Activated CD4-positive, alpha-beta memory T cell treated with anti-CD3 and anti-CD28 coated beads, Interleukin-2, amount 10 ng/mL, durations not matched to agents 7 days and 5 days (primary cell): Measurements from ENCODE around the gene PTPRQ. TPM values are rescaled to one million over a fixed set of nuclear protein-coding genes. Genes with fewer than 3 reads are reported as not detected.

Experiments used
- CTCF ChIA-PET: fragments of 350-600 bp; sonication (Branson Sonifier 250); formaldehyde crosslinking; loops from one replicate; lab custom pipeline; 2021; ENCODE audit warnings: antibody characterized with exemption, inconsistent platforms; lab: Charles Lee
- POLR2A ChIA-PET: fragments of 350-600 bp; sonication (Branson Sonifier 250); formaldehyde crosslinking; loops from one replicate; lab custom pipeline; 2021; ENCODE audit warnings: antibody characterized with exemption; lab: Charles Lee
- DNase-seq: peaks from one replicate; pipeline ENCODE4 v3.0.0-alpha.2; 2020
- H3K27ac Mint-ChIP-seq: one replicate; pipeline ENCODE4 v1.8.0; 2021; ENCODE audit warnings: mild to moderate bottlenecking, mixed read lengths
- H3K27me3 Mint-ChIP-seq: one replicate; pipeline ENCODE4 v1.8.0; 2021; ENCODE audit warnings: mixed read lengths
- H3K36me3 Mint-ChIP-seq: one replicate; pipeline ENCODE4 v1.8.0; 2021; ENCODE audit warnings: low read depth, mixed read lengths
- H3K4me1 Mint-ChIP-seq: one replicate; pipeline ENCODE4 v1.8.0; 2021; ENCODE audit warnings: mixed read lengths
- H3K4me3 Mint-ChIP-seq: one replicate; pipeline ENCODE4 v1.8.0; 2021; ENCODE audit warnings: mild to moderate bottlenecking, mixed read lengths
- H3K9me3 Mint-ChIP-seq: one replicate; pipeline ENCODE4 v1.8.0; 2021; ENCODE audit warnings: mixed read lengths
- total RNA-seq, 2 experiments: library from RNA; stranded (reverse); gene quantifications; one replicate each; pipeline ENCODE4 v1.2.3, GENCODE V29; 2021

Gene PTPRQ
- not detected for total RNA-seq

- Mint-ChIP-seq H3K9me3 (no peaks in the 10 kb centered on the region), H3K36me3 (no peaks in the 10 kb centered on the region), H3K4me1 (no peaks in the 10 kb centered on the region), H3K27ac (no peak within 1 kb of the TSS), H3K4me3 (no peak within 1 kb of the TSS), H3K27me3 (no peaks in the 10 kb centered on the region)
- CTCF ChIA-PET: no interaction called here
- no peak for DNase-seq
- POLR2A ChIA-PET: no interaction called here
Observed at GRCh38 chr12:80443974-80444666, at the start of gene PTPRQ. TSS of gene PTPRQ (plus strand) at chr12:80444235. CDS start at chr12:80444346, 111 bp downstream.

GRCh38 chr12:80400571-80400991 is 43.5 kb upstream of the PTPRQ start:
- H3K27me3 Mint-ChIP-seq: peaks cover 3% of the 10 kb centered on the region
- no peaks in the 10 kb centered on the region for H3K36me3 Mint-ChIP-seq
- H3K27ac Mint-ChIP-seq: no peak overlapping the region
- ChIA-PET POLR2A (no interaction called here), CTCF (no interaction called here)
- no peak for DNase-seq
- no peak overlapping the region for H3K4me3 Mint-ChIP-seq
- no peaks in the 10 kb centered on the region for H3K4me1 Mint-ChIP-seq
- peaks cover 7% of the 10 kb centered on the region for H3K9me3 Mint-ChIP-seq

- POLR2A ChIA-PET: no interaction called here
- H3K4me1 Mint-ChIP-seq: no peaks in the 10 kb centered on the region
Observed at GRCh38 chr12:80401191-80401590, 42.8 kb upstream of the PTPRQ start.

GRCh38 chr12:80404629-80405028 is 39.4 kb upstream of the PTPRQ start:
- ChIA-PET POLR2A (no interaction called here), CTCF (no interaction called here)
- H3K4me1 Mint-ChIP-seq: no peaks in the 10 kb centered on the region
- no peak overlapping the region for H3K4me3 Mint-ChIP-seq
- H3K9me3 Mint-ChIP-seq: peaks cover 4% of the 10 kb centered on the region
- no peak for DNase-seq
- peaks cover 3% of the 10 kb centered on the region for H3K27me3 Mint-ChIP-seq
- no peaks in the 10 kb centered on the region for H3K36me3 Mint-ChIP-seq
- no peak overlapping the region for H3K27ac Mint-ChIP-seq

More at GRCh38 chr12:80401191-80401590, 42.8 kb upstream of the PTPRQ start:
- DNase-seq: no peak
- CTCF ChIA-PET: no interaction called here
- peaks cover 7% of the 10 kb centered on the region for H3K9me3 Mint-ChIP-seq
- H3K4me3 Mint-ChIP-seq: no peak overlapping the region
- no peaks in the 10 kb centered on the region for H3K36me3 Mint-ChIP-seq
- peaks cover 3% of the 10 kb centered on the region for H3K27me3 Mint-ChIP-seq
- H3K27ac Mint-ChIP-seq: no peak overlapping the region

GRCh38 chr12:80406253-80406652 is 37.8 kb upstream of the PTPRQ start:
- CTCF ChIA-PET: no interaction called here
- DNase-seq: no peak
- H3K27me3 Mint-ChIP-seq: no peaks in the 10 kb centered on the region
- H3K27ac Mint-ChIP-seq: no peak overlapping the region
- POLR2A ChIA-PET: no interaction called here
- no peaks in the 10 kb centered on the region for H3K36me3 Mint-ChIP-seq
- no peaks in the 10 kb centered on the region for H3K9me3 Mint-ChIP-seq
- no peak overlapping the region for H3K4me3 Mint-ChIP-seq
- no peaks in the 10 kb centered on the region for H3K4me1 Mint-ChIP-seq

GRCh38 chr12:80411787-80412186 is 32.2 kb upstream of the PTPRQ start:
- H3K4me1 Mint-ChIP-seq: no peaks in the 10 kb centered on the region
- ChIA-PET CTCF (no interaction called here), POLR2A (no interaction called here)
- no peak overlapping the region for H3K4me3 Mint-ChIP-seq
- H3K36me3 Mint-ChIP-seq: no peaks in the 10 kb centered on the region
- DNase-seq: no peak
- no peak overlapping the region for H3K27ac Mint-ChIP-seq
- H3K9me3 Mint-ChIP-seq: no peaks in the 10 kb centered on the region
- H3K27me3 Mint-ChIP-seq: no peaks in the 10 kb centered on the region

- no peaks in the 10 kb centered on the region for H3K4me1 Mint-ChIP-seq
- H3K27ac Mint-ChIP-seq: no peak overlapping the region
- H3K4me3 Mint-ChIP-seq: no peak overlapping the region
- H3K9me3 Mint-ChIP-seq: no peaks in the 10 kb centered on the region
- no peak for DNase-seq
- CTCF ChIA-PET: interaction anchor here (0.6 kb wide), 1 partner anchor 17 kb away, joined by 3 read pairs; no protein-coding TSS in a partner anchor
- no peaks in the 10 kb centered on the region for H3K27me3 Mint-ChIP-seq
- no peaks in the 10 kb centered on the region for H3K36me3 Mint-ChIP-seq
- POLR2A ChIA-PET: no interaction called here
Observed at GRCh38 chr12:80412343-80412953, 31.6 kb upstream of the PTPRQ start.

GRCh38 chr12:80413462-80413861 is 30.6 kb upstream of the PTPRQ start:
- CTCF ChIA-PET: no interaction called here
- DNase-seq: no peak
- POLR2A ChIA-PET: no interaction called here
- Mint-ChIP-seq H3K27ac (no peak overlapping the region), H3K4me3 (no peak overlapping the region), H3K36me3 (no peaks in the 10 kb centered on the region), H3K27me3 (no peaks in the 10 kb centered on the region), H3K9me3 (no peaks in the 10 kb centered on the region), H3K4me1 (no peaks in the 10 kb centered on the region)

- no peak for DNase-seq
- Mint-ChIP-seq H3K27ac (no peak overlapping the region), H3K4me3 (no peak overlapping the region), H3K9me3 (no peaks in the 10 kb centered on the region), H3K27me3 (no peaks in the 10 kb centered on the region), H3K4me1 (no peaks in the 10 kb centered on the region), H3K36me3 (no peaks in the 10 kb centered on the region)
- POLR2A ChIA-PET: no interaction called here
- CTCF ChIA-PET: no interaction called here
Observed at GRCh38 chr12:80415466-80415865, 28.6 kb upstream of the PTPRQ start.

GRCh38 chr12:80419644-80420043 is 24.4 kb upstream of the PTPRQ start:
- Mint-ChIP-seq H3K27me3 (no peaks in the 10 kb centered on the region), H3K36me3 (no peaks in the 10 kb centered on the region), H3K4me3 (no peak overlapping the region), H3K4me1 (no peaks in the 10 kb centered on the region), H3K9me3 (no peaks in the 10 kb centered on the region), H3K27ac (no peak overlapping the region)
- POLR2A ChIA-PET: no interaction called here
- no peak for DNase-seq
- CTCF ChIA-PET: no interaction called here

GRCh38 chr12:80420075-80420474 is 24.0 kb upstream of the PTPRQ start:
- no peak for DNase-seq
- H3K27me3 Mint-ChIP-seq: no peaks in the 10 kb centered on the region
- no peaks in the 10 kb centered on the region for H3K9me3 Mint-ChIP-seq
- H3K27ac Mint-ChIP-seq: no peak overlapping the region
- POLR2A ChIA-PET: no interaction called here
- no peaks in the 10 kb centered on the region for H3K36me3 Mint-ChIP-seq
- H3K4me1 Mint-ChIP-seq: no peaks in the 10 kb centered on the region
- CTCF ChIA-PET: no interaction called here
- no peak overlapping the region for H3K4me3 Mint-ChIP-seq

GRCh38 chr12:80422550-80422949 is 21.5 kb upstream of the PTPRQ start:
- POLR2A ChIA-PET: no interaction called here
- CTCF ChIA-PET: no interaction called here

GRCh38 chr12:80432061-80432460 is 12.0 kb upstream of the PTPRQ start:
- CTCF ChIA-PET: no interaction called here
- Mint-ChIP-seq H3K9me3 (no peaks in the 10 kb centered on the region), H3K4me3 (no peak overlapping the region), H3K27ac (no peak overlapping the region), H3K27me3 (no peaks in the 10 kb centered on the region), H3K4me1 (no peaks in the 10 kb centered on the region), H3K36me3 (no peaks in the 10 kb centered on the region)
- no peak for DNase-seq
- POLR2A ChIA-PET: no interaction called here

More at GRCh38 chr12:80422550-80422949, 21.5 kb upstream of the PTPRQ start:
- Mint-ChIP-seq H3K27me3 (no peaks in the 10 kb centered on the region), H3K9me3 (no peaks in the 10 kb centered on the region), H3K36me3 (no peaks in the 10 kb centered on the region), H3K4me1 (no peaks in the 10 kb centered on the region), H3K4me3 (no peak overlapping the region), H3K27ac (no peak overlapping the region)
- DNase-seq: no peak

- DNase-seq: no peak
- ChIA-PET POLR2A (no interaction called here), CTCF (no interaction called here)
- no peak overlapping the region for H3K4me3 Mint-ChIP-seq
- H3K4me1 Mint-ChIP-seq: no peaks in the 10 kb centered on the region
- no peaks in the 10 kb centered on the region for H3K27me3 Mint-ChIP-seq
- H3K27ac Mint-ChIP-seq: no peak overlapping the region
- no peaks in the 10 kb centered on the region for H3K9me3 Mint-ChIP-seq
- H3K36me3 Mint-ChIP-seq: no peaks in the 10 kb centered on the region
Observed at GRCh38 chr12:80441921-80442320, 2.1 kb upstream of the PTPRQ start.
